Measurements from ENCODE around the gene ENTPD1.

Gene ENTPD1

DNA sequence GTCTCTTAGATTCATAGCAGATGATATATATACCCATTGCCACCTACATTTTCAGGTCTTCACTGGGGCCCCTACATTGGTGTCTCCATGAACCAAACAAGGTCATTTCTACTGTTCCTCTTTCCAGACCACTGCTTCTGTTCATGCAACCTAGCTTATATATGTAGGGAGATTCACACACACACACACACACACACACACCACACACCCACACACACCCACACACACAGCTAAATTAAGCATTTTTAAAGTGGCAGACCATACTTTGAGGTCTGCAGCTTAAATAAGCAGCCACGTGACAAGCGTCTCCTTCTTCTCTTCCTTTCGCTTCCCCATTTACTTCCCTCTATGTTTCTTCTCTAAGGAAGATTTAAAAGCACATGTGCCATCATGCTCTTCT is 81.8 kb downstream of the ENTPD1 start:
- H3K18ac ChIP-seq (ENCODE audit: low read depth in 1 of 2, low read length in 2 of 2) = no peak overlapping the region
- WGBS = 97% methylated on average over 3 of the region's 3 CpGs
- DNase-seq = no peak
- H2BK12ac ChIP-seq (ENCODE audit: low read length in 2 of 2) = no peak overlapping the region
- H3K27me3 ChIP-seq (ENCODE audit: control insufficient read depth in 1 of 2, insufficient read depth in 1 of 2, low read length in 2 of 2) = no peaks in the 10 kb centered on the region
- H2AFZ ChIP-seq (ENCODE audit: low read depth, low read length) = no peak overlapping the region
- no peak overlapping the region for H3K14ac ChIP-seq (ENCODE audit: low read length in 2 of 2)
- no peak overlapping the region for H4K91ac ChIP-seq (ENCODE audit: low read length)
- H3K27ac ChIP-seq (ENCODE audit: low read length, poor library complexity, severe bottlenecking) = no peak overlapping the region
- no peaks in the 10 kb centered on the region for H3K4me1 ChIP-seq (ENCODE audit: control insufficient read depth, insufficient read depth, low read depth, low read length)
- no peaks in the 10 kb centered on the region for H3K36me3 ChIP-seq (ENCODE audit: control insufficient read depth in 1 of 2, insufficient read depth in 2 of 2, low read depth in 1 of 2, low read length in 2 of 2)
- H3K9me3 ChIP-seq (ENCODE audit: control insufficient read depth, low read length) = no peaks in the 10 kb centered on the region
- no peak overlapping the region for H3K4ac ChIP-seq (ENCODE audit: low read depth in 1 of 2, low read length in 2 of 2)
- H2AK5ac ChIP-seq (ENCODE audit: low read length, severe bottlenecking) = no peak overlapping the region
- no peak overlapping the region for H3K9ac ChIP-seq (ENCODE audit: low read length)
- H2BK5ac ChIP-seq (ENCODE audit: low read depth, low read length, poor library complexity, severe bottlenecking) = no peak overlapping the region
- H3K23ac ChIP-seq (ENCODE audit: low read length in 2 of 2) = no peak overlapping the region
- no peak overlapping the region for H4K8ac ChIP-seq (ENCODE audit: low read length)
- no peak overlapping the region for H3K4me2 ChIP-seq (ENCODE audit: low read length, poor library complexity, severe bottlenecking)
- no peak overlapping the region for H3K4me3 ChIP-seq (ENCODE audit: insufficient read depth in 1 of 2, low read depth in 1 of 2, low read length in 2 of 2)
- H3K79me1 ChIP-seq (replicated peaks; ENCODE audit: low read length, poor library complexity, severe bottlenecking) = no peaks in the 10 kb centered on the region
- H2BK15ac ChIP-seq (ENCODE audit: low read depth, poor library complexity, severe bottlenecking) = no peak overlapping the region
- H2BK120ac ChIP-seq (ENCODE audit: low read depth, low read length) = no peak overlapping the region

DNA sequence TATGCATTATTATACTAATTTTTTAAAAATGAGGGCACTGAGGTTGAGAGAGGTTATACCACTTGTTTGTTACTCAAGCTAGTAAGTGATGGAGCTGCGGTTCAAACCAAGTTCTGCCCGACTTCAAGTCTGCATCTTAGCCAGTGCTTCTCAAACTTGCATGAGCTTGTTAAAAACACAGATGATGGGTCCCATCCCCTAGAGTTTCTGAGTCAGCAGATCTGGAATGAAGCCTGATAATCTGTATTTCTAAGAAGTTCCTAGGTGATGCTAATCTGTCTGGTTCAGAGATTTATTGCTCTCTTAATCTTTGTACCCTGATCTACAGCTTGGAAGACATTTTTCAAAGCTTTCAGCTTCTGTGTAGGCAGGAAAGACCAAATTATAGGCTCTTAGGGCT is 84.2 kb downstream of the ENTPD1 start:
- Histone ChIP-seq H2BK12ac (ENCODE audit: low read length in 2 of 2) (no peak overlapping the region), H2BK15ac (ENCODE audit: low read depth, poor library complexity, severe bottlenecking) (no peak overlapping the region), H3K4me1 (ENCODE audit: control insufficient read depth, insufficient read depth, low read depth, low read length) (no peaks in the 10 kb centered on the region), H2BK120ac (ENCODE audit: low read depth, low read length) (no peak overlapping the region), H2AFZ (ENCODE audit: low read depth, low read length) (no peak overlapping the region), H3K4me2 (ENCODE audit: low read length, poor library complexity, severe bottlenecking) (no peak overlapping the region), H3K9ac (ENCODE audit: low read length) (no peak overlapping the region), H3K9me3 (ENCODE audit: control insufficient read depth, low read length) (no peaks in the 10 kb centered on the region), H3K18ac (ENCODE audit: low read depth in 1 of 2, low read length in 2 of 2) (no peak overlapping the region), H3K27me3 (ENCODE audit: control insufficient read depth in 1 of 2, insufficient read depth in 1 of 2, low read length in 2 of 2) (peaks cover 0 to 10% of the 10 kb centered on the region in 2 experiments), H3K36me3 (ENCODE audit: control insufficient read depth in 1 of 2, insufficient read depth in 2 of 2, low read depth in 1 of 2, low read length in 2 of 2) (no peaks in the 10 kb centered on the region), H3K23ac (ENCODE audit: low read length in 2 of 2) (no peak overlapping the region), H4K91ac (ENCODE audit: low read length) (no peak overlapping the region), H2BK5ac (ENCODE audit: low read depth, low read length, poor library complexity, severe bottlenecking) (no peak overlapping the region), H3K4ac (ENCODE audit: low read depth in 1 of 2, low read length in 2 of 2) (no peak overlapping the region), H2AK5ac (ENCODE audit: low read length, severe bottlenecking) (no peak overlapping the region), H3K14ac (ENCODE audit: low read length in 2 of 2) (no peak overlapping the region), H3K79me1 (replicated peaks; ENCODE audit: low read length, poor library complexity, severe bottlenecking) (no peaks in the 10 kb centered on the region), H4K8ac (ENCODE audit: low read length) (no peak overlapping the region), H3K4me3 (ENCODE audit: insufficient read depth in 1 of 2, low read depth in 1 of 2, low read length in 2 of 2) (no peak overlapping the region), H3K27ac (ENCODE audit: low read length, poor library complexity, severe bottlenecking) (no peak overlapping the region)
- no peak for DNase-seq
- 79% methylated on average over 2 of the region's 2 CpGs for WGBS

DNA sequence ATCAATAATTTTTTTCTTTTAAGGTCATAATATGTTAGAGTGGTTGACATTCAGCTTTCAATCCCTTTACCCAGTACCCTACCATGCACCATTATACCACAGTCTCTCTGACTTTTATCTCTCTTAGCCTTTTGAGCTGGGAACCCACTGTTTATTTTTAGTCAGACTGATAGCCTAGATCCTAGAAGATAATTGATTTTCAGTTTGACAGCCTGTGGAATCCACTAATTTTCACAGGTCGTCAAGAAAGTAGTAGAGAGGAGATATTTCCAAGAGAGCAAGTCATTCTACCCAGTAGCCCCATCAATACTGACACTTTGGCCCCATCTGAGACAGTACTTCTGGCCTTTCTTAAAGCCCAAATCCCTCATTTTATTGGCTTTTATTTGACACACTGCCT is 84.7 kb downstream of the ENTPD1 start:
- H3K4me2 ChIP-seq (ENCODE audit: low read length, poor library complexity, severe bottlenecking) = no peak overlapping the region
- H2BK120ac ChIP-seq (ENCODE audit: low read depth, low read length) = no peak overlapping the region
- no peak overlapping the region for H4K91ac ChIP-seq (ENCODE audit: low read length)
- H3K79me1 ChIP-seq (replicated peaks; ENCODE audit: low read length, poor library complexity, severe bottlenecking) = no peaks in the 10 kb centered on the region
- H2AFZ ChIP-seq (ENCODE audit: low read depth, low read length) = no peak overlapping the region
- no peak overlapping the region for H3K23ac ChIP-seq (ENCODE audit: low read length in 2 of 2)
- H2BK15ac ChIP-seq (ENCODE audit: low read depth, poor library complexity, severe bottlenecking) = no peak overlapping the region
- H3K4ac ChIP-seq (ENCODE audit: low read depth in 1 of 2, low read length in 2 of 2) = no peak overlapping the region
- H3K4me3 ChIP-seq (ENCODE audit: insufficient read depth in 1 of 2, low read depth in 1 of 2, low read length in 2 of 2) = no peak overlapping the region
- no peak overlapping the region for H4K8ac ChIP-seq (ENCODE audit: low read length)
- H3K14ac ChIP-seq (ENCODE audit: low read length in 2 of 2) = no peak overlapping the region
- H3K36me3 ChIP-seq (ENCODE audit: control insufficient read depth in 1 of 2, insufficient read depth in 2 of 2, low read depth in 1 of 2, low read length in 2 of 2) = no peaks in the 10 kb centered on the region
- H3K4me1 ChIP-seq (ENCODE audit: control insufficient read depth, insufficient read depth, low read depth, low read length) = no peaks in the 10 kb centered on the region
- no peak overlapping the region for H3K18ac ChIP-seq (ENCODE audit: low read depth in 1 of 2, low read length in 2 of 2)
- no peak overlapping the region for H3K27ac ChIP-seq (ENCODE audit: low read length, poor library complexity, severe bottlenecking)
- 22% methylated on average over 1 of the region's 1 CpG for WGBS
- no peak overlapping the region for H2AK5ac ChIP-seq (ENCODE audit: low read length, severe bottlenecking)
- peaks cover 0 to 14% of the 10 kb centered on the region in 2 experiments for H3K27me3 ChIP-seq (ENCODE audit: control insufficient read depth in 1 of 2, insufficient read depth in 1 of 2, low read length in 2 of 2)
- H3K9ac ChIP-seq (ENCODE audit: low read length) = no peak overlapping the region
- no peak overlapping the region for H2BK12ac ChIP-seq (ENCODE audit: low read length in 2 of 2)
- no peaks in the 10 kb centered on the region for H3K9me3 ChIP-seq (ENCODE audit: control insufficient read depth, low read length)
- no peak for DNase-seq
- no peak overlapping the region for H2BK5ac ChIP-seq (ENCODE audit: low read depth, low read length, poor library complexity, severe bottlenecking)

DNA sequence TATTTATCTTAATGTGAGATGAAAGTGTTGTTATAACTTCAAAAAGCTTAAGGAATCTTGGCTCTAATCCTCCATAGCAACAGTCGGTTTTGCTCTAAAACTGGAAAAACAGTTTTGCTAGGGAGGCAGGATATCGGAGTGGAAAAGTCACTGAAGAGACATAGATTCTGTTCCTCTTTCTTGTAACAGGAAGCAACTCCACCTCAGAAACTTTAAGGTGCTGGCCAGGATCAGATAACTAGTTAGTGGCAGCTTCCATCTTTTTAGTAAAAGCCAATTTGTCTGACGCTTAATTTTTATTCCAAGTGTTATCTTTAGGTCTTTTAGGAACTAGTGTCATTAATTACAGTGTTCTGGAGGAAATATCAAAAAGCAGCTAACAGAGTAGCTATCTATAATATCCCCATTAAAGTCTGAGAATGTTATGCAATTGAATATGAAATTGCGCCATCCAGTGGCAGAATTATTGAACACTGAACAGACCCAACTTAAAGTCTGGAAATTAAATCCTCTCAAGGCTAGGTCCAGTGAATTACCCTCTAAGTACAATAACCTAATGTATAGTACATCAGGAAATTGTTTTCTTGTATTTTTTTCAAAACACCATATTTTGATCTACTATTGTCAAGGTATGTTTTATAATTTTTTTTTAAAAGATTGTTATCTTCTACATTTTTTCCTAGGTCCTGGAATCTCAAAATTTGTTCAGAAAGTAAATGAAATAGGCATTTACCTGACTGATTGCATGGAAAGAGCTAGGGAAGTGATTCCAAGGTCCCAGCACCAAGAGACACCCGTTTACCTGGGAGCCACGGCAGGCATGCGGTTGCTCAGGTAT is 85.9 kb downstream of the ENTPD1 start:
- no peak overlapping the region for H3K4ac ChIP-seq (ENCODE audit: low read depth in 1 of 2, low read length in 2 of 2)
- H2AK5ac ChIP-seq (ENCODE audit: low read length, severe bottlenecking) = no peak overlapping the region
- no peak overlapping the region for H4K91ac ChIP-seq (ENCODE audit: low read length)
- H2BK15ac ChIP-seq (ENCODE audit: low read depth, poor library complexity, severe bottlenecking) = no peak overlapping the region
- no peak overlapping the region for H3K14ac ChIP-seq (ENCODE audit: low read length in 2 of 2)
- no peak overlapping the region for H3K4me3 ChIP-seq (ENCODE audit: insufficient read depth in 1 of 2, low read depth in 1 of 2, low read length in 2 of 2)
- no peak overlapping the region for H3K27ac ChIP-seq (ENCODE audit: low read length, poor library complexity, severe bottlenecking)
- DNase-seq = peak; percentile 77
- H3K9me3 ChIP-seq (ENCODE audit: control insufficient read depth, low read length) = no peaks in the 10 kb centered on the region
- no peak overlapping the region for H2BK120ac ChIP-seq (ENCODE audit: low read depth, low read length)
- no peak overlapping the region for H2BK5ac ChIP-seq (ENCODE audit: low read depth, low read length, poor library complexity, severe bottlenecking)
- peak overlapping the region in 1 of 2 experiments; percentile 68 for H3K18ac ChIP-seq (ENCODE audit: low read depth in 1 of 2, low read length in 2 of 2)
- H3K4me2 ChIP-seq (ENCODE audit: low read length, poor library complexity, severe bottlenecking) = no peak overlapping the region
- no peak overlapping the region for H2BK12ac ChIP-seq (ENCODE audit: low read length in 2 of 2)
- H3K27me3 ChIP-seq (ENCODE audit: control insufficient read depth in 1 of 2, insufficient read depth in 1 of 2, low read length in 2 of 2) = peaks cover 0 to 14% of the 10 kb centered on the region in 2 experiments
- no peak overlapping the region for H3K23ac ChIP-seq (ENCODE audit: low read length in 2 of 2)
- H4K8ac ChIP-seq (ENCODE audit: low read length) = peak overlapping the region; percentile 31
- no peaks in the 10 kb centered on the region for H3K79me1 ChIP-seq (replicated peaks; ENCODE audit: low read length, poor library complexity, severe bottlenecking)
- H3K36me3 ChIP-seq (ENCODE audit: control insufficient read depth in 1 of 2, insufficient read depth in 2 of 2, low read depth in 1 of 2, low read length in 2 of 2) = no peaks in the 10 kb centered on the region
- H3K9ac ChIP-seq (ENCODE audit: low read length) = peak overlapping the region; percentile 22
- no peaks in the 10 kb centered on the region for H3K4me1 ChIP-seq (ENCODE audit: control insufficient read depth, insufficient read depth, low read depth, low read length)
- 59% methylated on average over 2 of the region's 7 CpGs for WGBS
- H2AFZ ChIP-seq (ENCODE audit: low read depth, low read length) = peak overlapping the region; percentile 67

Measured in mesenchymal stem cell (in vitro differentiated cells and primary cell).